HG03045 (cell line): ENCODE data around the gene KLK15.

Experiments used
- ATAC-seq: cut with Tn5 transposase; IDR thresholded peaks from one replicate; pipeline ENCODE4 v1.9.1; 2021; ENCODE audit warnings: mild to moderate bottlenecking, moderate library complexity; ENCODE audit not compliant: unreplicated experiment

The KLK15 gene

DNA sequence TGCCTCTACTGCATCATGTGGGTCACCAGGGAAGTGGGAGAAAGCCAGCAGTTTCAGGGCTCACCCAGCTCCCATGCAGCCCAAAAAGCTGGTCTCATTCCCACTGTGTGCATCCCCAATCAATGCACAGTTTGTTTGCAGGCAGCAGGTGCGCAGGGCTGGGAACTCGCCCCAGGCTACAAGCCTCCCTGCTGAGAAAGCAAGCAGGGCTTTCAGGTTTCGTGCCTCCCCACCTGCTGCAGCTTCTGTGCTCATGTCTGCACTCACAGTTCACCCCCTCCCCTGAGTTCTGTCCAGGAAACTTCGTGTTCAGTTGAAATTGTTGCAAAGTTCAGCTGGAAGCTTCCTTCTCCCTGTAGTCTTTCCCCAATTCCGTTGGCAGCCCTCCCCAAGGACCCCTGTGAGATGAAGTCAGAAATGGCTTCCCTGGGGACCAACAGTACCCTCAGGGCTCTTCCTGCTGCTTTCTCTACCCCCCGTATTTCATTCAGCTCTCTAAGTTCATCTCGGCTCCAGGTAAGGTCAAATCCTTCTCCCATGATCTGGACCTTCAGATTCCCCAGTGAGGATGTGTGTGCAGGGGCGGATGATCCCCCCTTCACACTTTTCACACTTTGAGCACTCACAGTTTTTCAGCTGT lies 11.0 kb upstream of the KLK15 start:
- no peak for ATAC-seq

GRCh38 chr19:50843701-50844221 lies 10.4 kb upstream of the KLK15 start:
- ATAC-seq: no peak

- ATAC-seq: no peak
These were observed 9.8 kb upstream of the KLK15 start for GRCh38 chr19:50843205-50843604.

- no peak for ATAC-seq
These were observed 8.8 kb upstream of the KLK15 start for GRCh38 chr19:50842130-50842529.

DNA sequence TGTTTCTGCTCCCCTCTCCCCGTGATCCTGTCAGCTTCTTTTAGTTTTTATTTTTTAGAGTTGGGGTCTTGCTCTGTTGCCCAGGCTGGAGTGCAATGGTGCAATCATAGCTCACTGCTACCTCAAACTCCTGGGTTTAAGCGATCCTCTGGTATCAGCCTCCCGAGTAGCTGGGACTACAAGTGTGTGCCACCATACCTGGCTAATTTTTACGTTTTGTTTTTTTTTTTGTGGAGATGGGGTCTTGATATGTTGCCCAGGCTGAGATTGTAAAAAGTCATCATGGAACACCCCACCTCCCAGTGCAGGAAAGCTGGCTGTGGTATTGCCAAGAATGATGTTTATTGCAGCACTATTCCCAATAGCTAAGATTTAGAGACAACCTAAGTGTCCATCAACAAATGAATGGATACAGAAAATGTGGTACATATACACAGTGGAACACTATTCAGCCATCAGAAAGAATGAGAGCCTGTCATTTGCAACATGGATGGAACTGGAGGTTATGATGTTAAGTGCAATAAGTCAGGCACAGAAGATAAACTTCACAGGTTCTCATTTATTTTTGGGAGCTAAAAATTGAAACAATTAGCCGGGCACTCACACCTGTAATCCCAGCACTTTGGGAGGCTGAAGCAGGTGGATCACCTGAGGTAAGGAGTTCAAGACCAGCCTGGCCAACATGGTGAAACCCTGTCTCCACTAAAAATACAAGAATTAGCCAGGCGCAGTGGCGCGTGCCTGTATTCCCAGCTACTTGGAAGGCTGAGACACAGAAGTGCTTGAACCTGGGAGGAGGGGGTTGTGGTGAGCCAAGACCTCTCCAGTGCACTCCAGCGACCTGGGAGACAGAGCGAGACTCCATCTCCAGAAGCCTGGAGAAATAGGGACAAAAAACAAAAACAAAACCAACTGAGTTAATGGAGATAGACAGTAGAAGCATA lies 6.6 kb upstream of the KLK15 start:
- ATAC-seq: no peak

DNA sequence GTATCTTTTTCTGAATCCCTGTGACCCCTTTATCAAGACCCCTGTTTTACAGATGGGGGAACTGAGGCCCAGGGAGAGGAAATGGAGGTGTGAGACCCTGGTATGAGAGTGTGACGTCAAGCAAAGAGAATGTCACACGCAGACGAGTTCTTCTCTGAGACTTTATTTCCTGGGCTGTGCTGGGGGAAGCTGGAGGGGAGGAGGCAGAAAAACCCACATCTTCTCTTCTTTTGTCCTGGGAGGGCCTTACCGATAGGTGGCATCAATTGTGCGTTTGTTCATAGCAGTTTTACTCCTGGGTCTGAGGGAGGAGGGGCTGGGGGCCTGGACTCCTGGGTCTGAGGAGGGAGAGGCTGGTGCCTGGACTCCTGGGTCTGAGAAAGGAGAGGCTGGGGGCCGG lies 4.9 kb upstream of the KLK15 start:
- no peak for ATAC-seq

- no peak for ATAC-seq
These were observed 3.9 kb upstream of the KLK15 start for GRCh38 chr19:50837300-50837699.

- ATAC-seq: no peak
These were observed 3.3 kb upstream of the KLK15 start for GRCh38 chr19:50836543-50837195.

GRCh38 chr19:50835785-50836542 lies 2.6 kb upstream of the KLK15 start:
- peak; percentile 81 for ATAC-seq

DNA sequence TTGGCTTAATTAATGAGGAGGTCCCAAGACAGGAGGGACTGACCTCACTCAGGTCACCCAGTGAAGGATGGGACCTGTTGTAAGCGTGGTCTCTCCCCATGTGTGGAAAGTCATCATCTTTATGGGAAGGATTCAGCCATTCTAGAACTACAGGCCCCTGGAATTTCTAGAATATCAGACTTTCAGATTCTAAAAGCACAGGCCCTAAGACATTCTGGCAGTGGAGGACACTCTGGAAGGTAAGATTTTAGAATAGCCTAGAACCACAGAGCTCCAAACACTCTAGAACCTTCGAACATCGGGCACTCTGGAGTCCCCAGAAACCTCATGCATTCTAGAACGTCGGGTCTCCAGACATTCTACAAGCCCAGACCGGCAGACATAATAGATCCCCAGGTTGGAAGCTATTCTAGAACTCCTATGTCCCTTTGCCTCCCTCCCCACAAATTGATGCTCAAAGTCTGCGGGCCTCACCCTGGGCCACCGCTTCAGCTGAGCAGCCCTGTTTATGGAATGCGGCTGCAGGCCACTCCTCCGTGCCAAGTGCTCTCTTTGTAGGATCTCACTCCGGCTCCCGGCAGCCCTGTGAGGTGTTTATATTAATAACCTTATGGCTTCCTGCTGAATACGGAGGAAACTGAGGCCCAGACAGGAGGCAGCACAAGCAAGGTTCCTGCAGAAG lies 1.9 kb upstream of the KLK15 start:
- ATAC-seq: no peak

DNA sequence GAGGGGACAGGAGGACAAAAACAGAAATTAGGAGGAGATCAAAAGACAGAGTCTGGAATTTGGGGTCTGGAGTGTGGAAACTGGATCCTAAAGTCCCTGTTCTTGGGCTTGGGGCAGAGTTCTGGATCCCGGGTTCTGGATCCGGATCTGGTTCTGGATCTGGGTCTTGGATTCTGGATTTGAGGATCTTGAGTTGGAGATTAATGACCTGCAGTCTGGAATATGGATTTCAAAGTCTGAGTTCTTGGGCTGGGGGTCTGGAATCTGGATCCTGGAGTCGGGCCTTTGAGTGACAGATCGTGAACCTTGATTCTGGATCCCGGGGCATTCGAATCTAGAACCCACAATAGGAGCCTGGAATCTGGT lies 411 bp upstream of the KLK15 start:
- no peak for ATAC-seq

DNA sequence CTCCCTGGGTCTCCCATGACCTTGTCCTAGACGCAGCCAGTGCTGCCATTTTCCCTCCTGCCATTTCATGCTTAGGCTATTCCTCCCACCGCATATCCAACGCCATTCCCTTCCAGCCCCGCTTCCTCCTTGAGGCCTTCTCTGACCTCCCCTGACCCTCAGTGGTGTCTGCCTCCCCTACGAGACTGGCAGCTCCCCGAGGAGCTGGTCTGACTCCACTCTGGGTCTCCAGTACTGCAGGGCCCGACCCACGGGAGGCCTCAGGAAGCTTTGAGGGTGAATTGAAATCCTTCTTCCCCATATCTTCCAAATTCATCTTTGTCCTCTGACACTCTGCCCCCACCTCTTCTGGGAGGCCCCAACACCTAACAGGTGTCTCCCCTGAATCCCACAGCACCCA lies 708 bp downstream of the KLK15 start:
- no peak for ATAC-seq

DNA sequence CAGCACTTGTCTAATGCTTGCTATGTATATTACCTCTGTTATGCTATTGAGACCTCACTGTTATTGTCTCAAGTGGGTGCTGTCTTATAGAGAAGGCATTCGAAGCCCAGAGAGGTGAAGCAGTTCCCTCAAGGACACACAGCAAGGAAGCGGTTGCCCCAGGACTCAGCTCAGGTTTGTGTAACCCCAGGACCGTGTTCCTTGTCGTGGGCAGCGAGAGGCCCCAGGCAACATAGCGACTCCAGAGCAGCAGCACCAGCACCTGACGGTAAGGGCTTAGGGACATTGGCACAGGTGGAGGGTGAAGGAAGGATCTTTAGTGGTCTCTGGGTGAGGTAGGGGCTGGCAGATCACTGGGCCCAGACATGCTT lies 2.4 kb downstream of the KLK15 start:
- ATAC-seq: no peak

- no peak for ATAC-seq
These were observed 2.9 kb downstream of the KLK15 start for GRCh38 chr19:50830266-50831025.

DNA sequence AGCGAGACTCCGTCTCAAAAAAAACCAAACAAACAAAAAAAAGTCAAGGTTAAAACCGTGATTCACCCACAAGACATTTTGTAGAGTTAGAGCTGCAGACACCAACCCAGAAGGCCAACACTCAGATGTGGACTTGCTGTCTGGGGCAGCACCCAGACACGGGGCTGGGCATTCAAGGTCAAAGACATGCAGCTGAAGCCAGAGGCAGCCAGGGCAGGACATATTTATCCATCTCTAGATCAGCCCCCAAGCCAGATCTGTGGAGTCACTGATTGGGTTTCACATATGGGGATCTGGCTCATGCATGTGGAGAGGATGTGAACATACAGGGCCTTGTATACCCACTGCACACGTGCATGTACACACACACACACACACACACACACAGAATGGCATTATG lies 3.6 kb downstream of the KLK15 start:
- ATAC-seq: no peak

DNA sequence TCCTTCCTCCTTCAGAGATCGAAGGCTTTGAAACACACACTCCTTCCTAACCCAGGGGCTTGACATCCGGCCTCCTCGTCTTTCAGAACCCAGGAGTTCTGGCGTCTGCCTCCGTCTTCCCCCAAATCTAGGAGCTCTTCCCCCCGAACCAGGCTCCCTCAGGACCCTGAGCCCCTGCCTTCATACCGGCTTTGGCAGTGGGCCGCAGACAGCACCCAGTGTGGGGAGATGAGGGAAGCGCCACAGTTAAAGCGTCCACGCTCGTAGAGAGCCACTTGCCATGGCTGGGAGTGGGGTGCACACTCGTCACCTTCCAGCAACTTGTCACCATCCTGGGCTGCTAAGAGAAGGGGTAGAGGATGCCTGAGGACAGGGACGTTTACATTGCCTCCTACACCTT lies 5.9 kb downstream of the KLK15 start:
- no peak for ATAC-seq

- no peak for ATAC-seq
These were observed 6.7 kb downstream of the KLK15 start for GRCh38 chr19:50826492-50827240.

DNA sequence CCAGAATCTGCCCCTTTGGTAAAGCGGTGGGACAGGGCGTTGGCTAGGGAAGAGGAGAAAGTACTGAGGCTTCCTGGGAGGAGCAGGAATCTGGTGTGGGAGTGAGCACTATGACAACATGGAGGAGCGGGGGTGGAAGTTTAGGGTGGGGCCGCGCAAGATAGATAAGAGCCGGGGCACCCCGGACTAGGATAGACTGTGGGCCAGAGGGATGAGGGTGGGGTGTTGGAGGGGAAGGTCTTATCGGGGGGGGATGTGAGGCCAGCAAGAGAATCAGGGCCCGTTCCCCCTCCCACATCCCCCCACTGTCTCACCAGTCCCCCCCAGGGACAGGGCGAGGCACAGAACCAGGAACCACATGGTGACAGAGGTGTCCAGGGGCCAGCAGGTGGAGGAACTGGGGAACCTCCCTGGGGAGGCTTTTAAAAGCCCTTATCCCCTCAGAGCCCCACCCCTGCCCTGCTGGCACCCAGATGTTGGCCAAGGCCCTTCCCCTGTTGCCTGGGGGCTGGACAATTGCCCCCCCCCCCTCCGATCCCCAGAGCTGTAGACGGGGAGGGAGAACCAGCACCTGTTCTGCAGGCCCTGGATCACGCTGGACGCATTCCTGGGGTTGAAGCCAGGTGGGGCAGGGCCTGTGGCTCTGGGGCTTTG lies 9.9 kb downstream of the KLK15 start, which contains the start of gene KLK1:
Gene KLK1 (minus strand): TSS at position 399 of the 654 bp plus-strand sequence. CDS start 39 bp downstream, at position 360.
- ATAC-seq: no peak
